ENCODE results near the gene FAM234B. TPM values are rescaled to one million over a fixed set of nuclear protein-coding genes. Genes with fewer than 3 reads are reported as not detected.

The FAM234B gene
- total RNA-seq, 2 experiments from 2014 or later, result 3.9 to 4.4 TPM

- no peak for DNase-seq
- Mint-ChIP-seq H3K9me3 (no peaks in the 10 kb centered on the region), H3K4me3 (no peak overlapping the region), H3K27ac (no peak overlapping the region), H3K27me3 (peaks cover 5% of the 10 kb centered on the region), H3K36me3 (ENCODE audit: low read depth) (no peaks in the 10 kb centered on the region), H3K4me1 (no peaks in the 10 kb centered on the region)
- POLR2A ChIA-PET, result no interaction called here
- CTCF ChIA-PET, result no interaction called here
Observed at GRCh38 chr12:13121568-13121967, 77.4 kb downstream of the FAM234B start.

- peaks cover 2% of the 10 kb centered on the region for H3K27me3 Mint-ChIP-seq
- POLR2A ChIA-PET, result no interaction called here
- H3K36me3 Mint-ChIP-seq (ENCODE audit: low read depth), result no peaks in the 10 kb centered on the region
- no peaks in the 10 kb centered on the region for H3K4me1 Mint-ChIP-seq
- no peak for DNase-seq
- no peak overlapping the region for H3K4me3 Mint-ChIP-seq
- CTCF ChIA-PET, result interaction anchor here (0.5 to 1.6 kb wide), 2 partner anchors 13 to 128 kb away, joined by 3 to 6 read pairs; no protein-coding TSS in a partner anchor
- no peak overlapping the region for H3K27ac Mint-ChIP-seq
- H3K9me3 Mint-ChIP-seq, result no peaks in the 10 kb centered on the region
Observed at GRCh38 chr12:13124656-13125505, 80.7 kb downstream of the FAM234B start.

DNA sequence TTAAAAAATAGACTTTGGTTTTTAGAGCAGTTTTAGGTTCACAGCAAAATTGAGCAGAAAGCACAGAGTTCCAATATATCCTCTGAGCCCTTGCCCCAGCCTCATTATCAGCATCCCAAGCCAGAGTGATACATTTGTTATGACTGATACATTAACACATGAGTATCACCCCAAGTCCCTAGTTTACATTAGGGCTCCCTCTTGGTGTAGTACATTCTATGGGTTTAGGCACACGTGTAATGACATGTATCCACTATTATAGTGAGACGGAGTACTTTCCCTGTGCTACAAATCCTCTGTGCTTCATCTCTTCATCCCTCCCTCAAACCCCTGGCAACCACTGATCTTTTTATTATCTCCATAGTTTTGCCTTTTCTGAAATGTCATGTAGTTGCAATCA, 81.8 kb downstream of the FAM234B start:
- no peaks in the 10 kb centered on the region for H3K9me3 Mint-ChIP-seq
- DNase-seq, result no peak
- no peak overlapping the region for H3K4me3 Mint-ChIP-seq
- H3K4me1 Mint-ChIP-seq, result peaks cover 5% of the 10 kb centered on the region
- no peaks in the 10 kb centered on the region for H3K36me3 Mint-ChIP-seq (ENCODE audit: low read depth)
- ChIA-PET POLR2A (no interaction called here), CTCF (interaction anchor here (0.6 to 1.2 kb wide), 2 partner anchors 31 to 133 kb away, joined by 3 to 7 read pairs; no protein-coding TSS in a partner anchor)
- peaks cover 7% of the 10 kb centered on the region for H3K27me3 Mint-ChIP-seq
- no peak overlapping the region for H3K27ac Mint-ChIP-seq

GRCh38 chr12:13126494-13126893, 82.3 kb downstream of the FAM234B start:
- Mint-ChIP-seq H3K4me1 (peaks cover 5% of the 10 kb centered on the region), H3K36me3 (ENCODE audit: low read depth) (no peaks in the 10 kb centered on the region), H3K9me3 (no peaks in the 10 kb centered on the region), H3K27ac (no peak overlapping the region), H3K4me3 (no peak overlapping the region), H3K27me3 (peaks cover 10% of the 10 kb centered on the region)
- no peak for DNase-seq
- CTCF ChIA-PET, result interaction anchor here (0.6 to 1.2 kb wide), 2 partner anchors 30 to 133 kb away, joined by 3 to 7 read pairs; no protein-coding TSS in a partner anchor
- POLR2A ChIA-PET, result no interaction called here

DNA sequence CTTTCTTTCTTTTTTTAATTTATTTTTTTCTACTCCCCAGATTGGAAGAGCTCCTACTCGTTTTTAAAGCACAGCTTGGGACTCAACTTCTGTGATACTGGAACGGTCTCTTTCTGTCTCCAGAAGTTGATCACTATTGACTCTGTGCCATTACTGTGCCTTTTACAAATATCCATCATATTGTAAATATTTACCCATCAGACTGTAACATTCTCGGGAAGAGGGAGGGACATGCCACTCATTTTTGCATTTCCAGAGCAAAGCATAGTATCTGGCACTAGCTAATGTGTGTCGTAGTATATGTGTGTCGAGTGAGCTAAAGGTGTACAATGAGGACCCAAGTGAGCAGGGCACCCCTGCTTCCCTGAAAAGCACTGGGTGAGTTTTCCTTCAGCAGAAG, 83.3 kb downstream of the FAM234B start:
- no peak overlapping the region for H3K4me3 Mint-ChIP-seq
- CTCF ChIA-PET, result interaction anchor here (1.1 kb wide), 1 partner anchor 129 kb away, joined by 3 read pairs; no protein-coding TSS in a partner anchor
- H3K9me3 Mint-ChIP-seq, result no peaks in the 10 kb centered on the region
- H3K27ac Mint-ChIP-seq, result no peak overlapping the region
- peaks cover 10% of the 10 kb centered on the region for H3K27me3 Mint-ChIP-seq
- no peaks in the 10 kb centered on the region for H3K36me3 Mint-ChIP-seq (ENCODE audit: low read depth)
- POLR2A ChIA-PET, result no interaction called here
- DNase-seq, result no peak
- H3K4me1 Mint-ChIP-seq, result peaks cover 10% of the 10 kb centered on the region

- no peak overlapping the region for H3K4me3 Mint-ChIP-seq
- H3K27me3 Mint-ChIP-seq, result peaks cover 10% of the 10 kb centered on the region
- CTCF ChIA-PET, result interaction anchor here (0.5 to 1.0 kb wide), 2 partner anchors 15 to 448 kb away, joined by 3 to 4 read pairs; no protein-coding TSS in a partner anchor
- peaks cover 10% of the 10 kb centered on the region for H3K4me1 Mint-ChIP-seq
- no peak overlapping the region for H3K27ac Mint-ChIP-seq
- H3K9me3 Mint-ChIP-seq, result no peaks in the 10 kb centered on the region
- no peaks in the 10 kb centered on the region for H3K36me3 Mint-ChIP-seq (ENCODE audit: low read depth)
- no peak for DNase-seq
- POLR2A ChIA-PET, result no interaction called here
Observed at GRCh38 chr12:13128291-13128965, 84.2 kb downstream of the FAM234B start.

GRCh38 chr12:13130981-13131380, 86.8 kb downstream of the FAM234B start:
- ChIA-PET CTCF (no interaction called here), POLR2A (no interaction called here)
- Mint-ChIP-seq H3K9me3 (no peaks in the 10 kb centered on the region), H3K27ac (no peak overlapping the region), H3K27me3 (peaks cover 15% of the 10 kb centered on the region), H3K4me1 (peaks cover 10% of the 10 kb centered on the region), H3K36me3 (ENCODE audit: low read depth) (no peaks in the 10 kb centered on the region), H3K4me3 (no peak overlapping the region)
- no peak for DNase-seq

Other genes with a start within 250 kb of the FAM234B start
- 10 to 100 TPM; 54.5 to 59.0 TPM for gene DDX47, start 231.0 kb upstream of the FAM234B start, total RNA-seq
- under 1 TPM; 0.08 to 0.15 TPM for gene GPRC5A, start 152.8 kb upstream of the FAM234B start, total RNA-seq
- under 1 TPM; 0.22 to 0.67 TPM for gene GPRC5D, start 92.2 kb upstream of the FAM234B start, total RNA-seq
- gene HEBP1, start 44.1 kb upstream of the FAM234B start, total RNA-seq, result 10 to 100 TPM; 19.6 to 21.2 TPM
- gene GSG1, start 59.3 kb downstream of the FAM234B start, total RNA-seq, result not detected
- 10 to 100 TPM; 35.0 to 36.1 TPM for gene EMP1, start 152.3 kb downstream of the FAM234B start, total RNA-seq

Data from activated CD4-positive, alpha-beta T cell treated with anti-CD3 and anti-CD28 coated beads, Interleukin-2, amount 10 ng/mL, durations not matched to agents 7 days and 5 days (primary cell).